NCI-H187 treated with DMSO at 0.1 percent for 48 hours (cell line): ENCODE results near the gene DUOX2.
"Not testable (repeated sequence)": the region's sequence is repeated elsewhere in the genome, so short reads cannot be mapped to it uniquely, and the experiment has no call there.

Experiments used
- DNase-seq: peaks from one replicate; lab custom pipeline; 2025; lab: John Stamatoyannopoulos, UW

The DUOX2 gene

DNA sequence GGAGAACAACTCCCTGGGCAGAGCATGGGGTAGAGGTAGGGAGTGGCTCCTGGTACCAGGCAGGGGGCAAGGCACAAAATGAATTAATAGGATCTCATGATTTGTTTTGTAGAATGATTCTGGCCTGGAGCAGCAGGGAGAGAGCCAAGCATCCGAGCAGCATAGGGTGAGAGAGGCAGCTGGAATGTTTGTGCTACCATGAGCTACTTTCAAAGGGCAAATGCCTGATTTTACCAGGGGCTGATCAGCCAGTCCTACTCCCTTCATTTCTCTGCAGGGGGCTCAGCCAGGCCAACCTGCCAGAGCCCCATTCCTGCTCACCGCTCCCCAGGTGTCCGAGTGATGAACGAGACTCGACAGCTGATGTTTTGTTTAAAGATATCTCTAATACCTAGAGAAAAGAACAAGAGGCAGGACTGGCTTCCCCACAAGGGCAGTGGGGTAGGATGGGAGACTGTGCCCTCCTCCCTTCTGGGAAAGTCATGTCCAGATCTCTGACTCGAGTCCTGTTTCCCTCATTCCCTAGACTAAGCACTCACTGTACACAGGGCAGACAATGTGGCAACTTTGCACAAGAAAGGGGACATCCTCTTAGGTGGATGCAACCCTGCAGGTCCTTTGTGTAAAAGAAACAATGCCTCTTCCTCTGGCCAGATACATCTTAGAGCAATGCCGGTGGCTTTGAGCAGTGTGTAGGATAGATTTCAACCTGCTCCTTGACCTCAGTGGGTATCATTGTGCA is 12.9 kb downstream of the DUOX2 start:
- DNase-seq = no peak

DNA sequence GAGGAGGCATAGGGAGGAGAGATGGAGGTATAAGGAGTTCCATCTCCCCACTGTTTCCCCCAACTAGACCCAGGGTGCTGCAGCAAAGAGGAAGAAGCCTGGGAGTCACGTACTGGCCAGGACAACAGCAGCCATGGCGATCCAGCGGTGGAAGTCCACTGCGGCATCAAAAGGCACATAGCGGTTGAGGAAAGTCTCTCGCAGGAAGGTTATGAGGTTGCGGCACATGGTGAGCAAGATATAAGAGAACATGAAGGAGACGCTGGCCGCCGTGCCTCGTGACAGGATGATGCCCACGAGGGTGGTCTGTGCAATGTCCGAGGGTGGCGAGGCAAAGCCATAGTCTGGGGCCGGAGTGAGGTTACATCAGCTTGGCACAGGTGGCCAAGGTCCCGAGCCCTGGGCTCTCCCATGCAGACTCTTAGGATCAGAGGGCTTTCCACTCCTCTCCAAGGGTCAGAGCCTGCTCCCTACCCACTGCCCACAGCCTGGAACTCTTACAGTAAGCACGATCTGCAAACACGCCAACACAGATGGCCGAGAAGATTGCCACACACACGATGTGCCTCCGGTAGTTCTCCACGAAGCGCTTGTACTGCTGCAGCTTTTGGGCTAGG is 14.3 kb downstream of the DUOX2 start:
- no peak for DNase-seq

DNA sequence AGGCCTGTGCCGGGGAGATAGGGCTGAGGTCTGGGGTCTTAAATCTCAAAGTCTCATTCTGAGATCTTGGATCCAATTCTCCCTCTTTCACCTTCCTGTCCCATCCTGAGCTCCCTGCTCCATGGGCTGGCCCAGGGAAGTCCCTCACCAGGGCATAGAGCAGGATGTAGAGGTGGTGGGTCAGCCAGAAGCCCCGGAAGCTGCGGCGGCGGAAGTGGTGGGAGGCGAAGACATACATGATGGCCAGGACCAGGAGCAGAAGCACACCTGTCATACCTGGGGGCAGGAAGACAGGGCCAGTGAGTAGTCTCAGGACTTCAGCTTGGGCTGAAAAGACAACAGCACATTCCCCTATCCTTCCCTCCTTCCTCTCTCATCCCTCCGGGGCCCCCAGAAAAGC is 16.5 kb downstream of the DUOX2 start:
- DNase-seq = no peak

DNA sequence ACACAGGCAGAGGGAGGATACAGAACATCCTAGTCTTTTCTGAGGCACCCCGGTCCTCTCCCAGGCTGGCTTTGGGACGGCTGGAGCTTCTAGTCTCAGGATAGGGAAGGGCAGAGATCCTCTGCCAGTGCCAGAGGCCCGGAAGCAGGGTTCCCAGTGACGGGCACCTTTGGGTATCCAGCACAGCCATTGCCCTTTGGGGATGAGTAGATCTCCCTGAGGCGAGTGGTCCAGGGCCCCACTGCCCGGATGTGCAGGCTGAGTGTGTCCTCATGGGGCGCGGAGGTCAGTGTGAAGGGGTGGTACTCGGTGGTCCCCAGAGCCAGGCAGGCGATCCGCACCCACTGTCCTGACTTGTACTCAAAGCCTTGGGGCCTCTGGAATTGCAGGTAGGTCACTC is 18.3 kb downstream of the DUOX2 start:
- DNase-seq = no peak

DNA sequence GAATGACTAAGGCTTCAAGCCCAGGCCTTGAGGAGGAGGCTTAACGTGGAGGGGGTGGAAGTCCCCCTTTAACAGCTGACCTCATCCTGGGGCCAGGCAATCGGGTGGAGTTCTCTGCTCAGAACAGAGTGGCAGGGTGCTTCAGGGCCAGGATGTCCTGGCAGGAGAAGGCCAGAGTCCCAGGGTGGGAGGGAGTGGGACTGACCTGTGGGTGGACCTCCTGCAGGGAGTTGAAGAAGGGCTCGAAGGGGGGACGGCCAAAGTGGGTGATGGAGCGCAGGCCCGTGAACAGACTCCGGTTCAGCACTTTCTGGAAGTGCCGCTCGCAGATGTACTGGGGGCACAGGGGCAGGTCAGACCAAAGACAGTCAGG is 19.6 kb downstream of the DUOX2 start:
- DNase-seq = no peak

DNA sequence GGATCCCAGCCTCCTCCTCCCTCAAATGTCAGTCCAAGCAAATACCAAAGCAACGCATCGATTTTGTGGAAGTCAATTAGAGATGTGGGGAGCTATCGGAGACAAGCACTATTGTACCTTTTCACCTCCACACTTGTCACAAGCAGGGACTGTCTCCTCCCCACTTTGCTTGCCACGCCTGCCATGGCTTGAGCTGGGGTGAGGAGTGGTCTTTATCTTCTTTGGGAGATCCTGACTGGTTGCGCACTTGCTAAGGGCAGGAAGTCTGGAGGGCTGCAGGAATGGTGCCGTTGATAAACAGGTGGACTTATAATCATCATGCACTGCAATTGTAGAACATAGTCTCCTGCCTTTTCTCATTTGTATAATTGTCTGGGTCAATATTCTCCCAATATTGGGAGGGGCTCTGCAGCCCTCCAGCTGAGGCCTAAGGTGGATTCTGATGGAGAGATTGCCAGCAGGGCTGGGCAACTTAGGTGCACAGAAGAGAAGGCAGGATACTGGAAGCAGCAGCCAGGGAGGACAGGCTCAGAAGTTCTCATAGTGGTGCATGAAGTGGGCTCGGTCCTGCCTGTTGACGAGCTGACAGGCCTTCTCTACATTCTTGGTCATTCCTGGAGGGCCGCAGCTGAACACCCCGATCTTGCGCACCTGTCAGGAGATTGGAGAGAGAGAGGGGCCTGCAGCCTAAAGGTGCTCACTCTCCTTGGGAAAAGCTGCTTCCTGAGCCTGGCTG is 20.2 kb downstream of the DUOX2 start:
- DNase-seq = no peak

DNA sequence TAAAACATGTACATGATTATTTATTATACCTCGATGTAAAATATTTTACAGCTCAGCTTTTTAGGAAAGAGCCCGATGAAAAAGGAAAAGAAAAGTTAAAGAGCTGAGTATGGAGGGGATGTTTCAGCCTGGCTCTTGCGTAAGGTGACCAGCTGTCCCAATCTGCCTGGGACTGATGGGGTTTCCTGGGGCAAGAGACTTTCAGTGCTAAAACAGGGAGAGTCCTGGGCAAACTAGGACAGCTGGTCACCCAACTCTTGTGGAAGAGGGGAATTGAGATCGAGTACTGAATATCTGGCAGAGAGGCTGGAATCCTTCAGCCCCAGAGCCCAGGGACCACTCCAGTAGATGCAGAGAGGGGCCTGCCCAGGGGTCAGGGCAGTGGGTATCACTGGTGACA is 21.0 kb downstream of the DUOX2 start:
- no peak for DNase-seq

DNA sequence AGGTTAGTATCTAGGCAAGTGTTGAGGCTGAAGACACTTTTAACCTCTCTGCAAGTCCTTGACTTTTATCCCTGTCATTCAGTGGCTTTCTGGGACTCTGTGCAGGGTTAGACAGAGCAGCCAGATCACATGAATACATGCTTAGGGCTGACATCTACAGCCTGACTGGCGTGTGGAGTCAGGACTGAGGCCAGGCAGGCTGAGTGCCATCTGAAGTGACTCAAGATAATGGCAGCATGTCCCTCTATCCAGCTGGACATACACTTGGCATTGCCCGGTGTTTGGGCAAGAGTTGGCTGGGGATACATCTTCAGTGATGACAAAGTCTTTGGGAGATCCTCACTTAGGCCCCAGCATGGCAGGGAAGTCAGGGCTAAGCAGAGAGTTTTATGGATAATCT is 22.4 kb downstream of the DUOX2 start:
- DNase-seq = no peak

DNA sequence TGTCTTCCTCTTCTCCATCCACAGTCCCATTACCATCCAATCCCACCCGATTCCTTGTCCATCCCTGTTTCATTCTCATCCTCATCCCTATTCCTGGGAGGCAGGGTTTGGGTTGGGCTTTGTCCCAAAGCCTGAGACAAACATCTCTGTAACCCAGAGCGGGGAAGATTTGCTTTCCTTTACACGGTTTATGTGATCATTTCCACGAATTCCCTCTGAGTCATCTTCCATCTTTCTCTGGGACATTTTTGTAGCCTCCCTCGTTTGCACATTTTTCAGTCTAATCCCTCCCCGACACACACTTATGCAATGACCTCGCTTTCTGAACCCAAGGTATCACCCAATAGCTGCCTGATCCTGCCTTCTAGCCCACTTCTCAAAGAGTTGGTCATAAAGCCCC is 22.8 kb downstream of the DUOX2 start:
- no peak for DNase-seq

DNA sequence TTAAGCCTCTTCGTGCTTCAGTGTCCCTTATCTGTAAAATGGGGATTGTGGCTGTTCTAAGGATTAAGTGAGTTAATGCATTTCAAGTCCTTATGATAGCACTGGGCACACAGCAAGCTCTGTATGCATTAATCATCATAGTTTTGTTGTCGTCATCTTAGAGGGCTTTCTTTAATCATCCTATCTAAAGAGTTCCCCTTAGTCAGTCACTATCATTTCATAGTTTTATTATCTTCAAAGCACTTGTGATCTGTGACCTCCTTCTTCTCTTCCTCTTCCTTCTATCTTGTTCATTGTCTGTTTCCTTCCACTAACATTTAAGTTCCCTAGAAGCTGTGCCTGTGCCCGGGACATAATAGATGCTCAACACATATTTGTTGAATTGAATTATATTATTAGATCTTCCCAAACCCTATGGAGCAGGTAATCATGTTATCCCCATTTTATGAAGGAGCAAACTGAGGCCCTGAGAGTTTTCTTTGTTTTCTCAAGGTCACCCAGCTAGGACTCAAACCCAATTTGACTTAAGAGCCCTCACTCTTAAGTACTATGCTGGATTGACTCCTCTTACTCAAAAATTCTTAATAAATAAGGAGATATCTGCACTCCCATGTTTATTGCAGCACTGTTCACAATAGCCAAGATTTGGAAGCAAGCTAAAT is 24.1 kb downstream of the DUOX2 start:
- DNase-seq = no peak

DNA sequence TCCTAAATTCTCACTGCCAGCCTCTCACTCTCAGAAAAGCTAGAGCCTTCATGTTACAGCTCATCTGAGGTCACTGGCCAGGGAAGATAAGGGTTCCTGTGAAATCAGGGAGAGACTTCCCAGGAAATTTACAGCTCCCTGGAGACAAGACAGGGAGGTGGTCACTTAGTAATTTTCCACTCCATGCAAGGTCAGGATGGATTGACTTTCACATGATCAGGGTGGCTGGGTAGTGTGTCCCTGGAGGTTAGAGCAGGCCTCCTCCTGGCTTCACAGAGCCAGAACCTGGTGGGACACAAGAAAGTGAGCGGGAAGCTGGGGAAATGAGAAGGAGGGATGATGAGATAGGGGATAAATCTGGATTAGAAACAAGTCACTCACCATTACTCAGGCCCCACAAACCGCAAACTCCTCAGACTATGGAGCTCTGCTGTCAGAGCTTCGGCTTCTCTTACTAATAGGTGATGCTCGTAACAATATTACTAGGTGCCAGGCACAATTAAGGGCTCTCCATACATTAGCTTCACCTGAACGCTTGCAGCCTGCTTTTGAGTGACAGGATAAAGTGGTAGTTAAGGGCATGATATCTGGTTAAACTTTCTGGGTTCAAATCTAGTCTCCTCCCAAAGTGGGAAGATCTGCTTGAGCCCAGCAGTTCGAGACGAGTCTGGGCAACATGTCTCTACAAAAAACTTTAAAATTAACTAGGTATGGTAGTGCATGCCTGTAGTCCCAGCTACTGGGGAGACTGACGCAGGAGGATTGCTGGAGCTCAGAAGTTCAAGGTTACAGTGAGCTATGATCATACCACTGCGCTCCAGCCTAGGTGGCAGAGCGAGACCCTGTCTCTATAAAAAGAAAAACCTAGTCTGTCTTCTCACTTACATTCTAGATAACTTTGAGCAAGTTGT is 24.9 kb downstream of the DUOX2 start:
- DNase-seq = no peak

DNA sequence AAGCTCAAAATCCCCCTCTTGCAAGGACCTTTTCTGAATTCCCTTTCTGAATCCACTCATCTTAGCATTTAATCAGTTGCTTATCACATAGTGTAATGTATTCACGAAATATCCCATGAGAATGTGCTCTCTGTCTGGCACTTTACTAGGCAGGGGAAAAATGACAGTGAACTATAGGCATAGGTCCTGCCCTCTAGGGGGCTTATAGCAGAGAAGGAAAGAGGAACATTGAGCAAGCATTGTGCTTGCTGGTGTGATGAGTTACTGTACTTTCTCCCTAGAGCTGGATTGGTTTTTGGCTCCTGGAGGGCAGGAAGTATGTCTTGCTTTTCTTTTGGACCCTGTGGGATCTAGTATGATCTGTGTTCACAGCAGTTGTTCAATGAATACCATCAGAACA is 26.5 kb downstream of the DUOX2 start:
- no peak for DNase-seq

DNA sequence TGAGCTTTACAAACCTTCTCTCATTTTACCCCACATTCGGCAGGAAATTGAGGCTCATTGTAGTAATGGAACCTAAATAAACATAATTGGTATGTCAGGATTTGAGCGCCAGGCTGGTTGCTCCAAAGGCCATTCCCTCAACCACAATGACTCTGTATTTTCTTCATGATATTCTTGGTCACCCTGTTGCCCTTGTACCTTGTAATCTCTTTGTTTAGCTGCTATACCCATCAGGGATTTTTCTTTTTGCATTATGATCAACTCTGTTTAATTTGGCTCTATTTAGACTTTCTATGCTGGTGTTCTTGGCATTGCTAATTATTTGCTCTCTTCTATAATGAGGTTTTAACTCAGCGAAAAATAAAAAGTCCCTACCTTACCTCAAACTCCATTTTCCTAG is 29.8 kb downstream of the DUOX2 start:
- no peak for DNase-seq

DNA sequence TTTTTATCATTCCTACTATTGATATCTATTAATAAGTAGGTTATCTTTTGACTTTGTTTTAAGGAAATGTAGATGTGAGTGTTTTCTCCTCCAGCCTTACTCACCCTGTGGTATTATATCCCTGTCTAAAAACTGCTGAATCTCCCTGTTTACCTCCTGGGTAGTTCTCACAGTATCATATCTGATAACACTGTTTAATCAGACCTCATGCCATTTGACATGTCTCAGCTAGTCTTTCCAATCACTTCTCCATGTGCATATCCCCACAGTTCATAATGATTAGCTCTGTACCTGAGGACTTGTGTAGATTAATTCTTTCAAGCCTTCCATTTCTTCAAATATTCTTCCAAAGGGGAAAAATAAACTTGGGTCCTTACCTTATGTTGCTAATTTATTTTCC is 30.7 kb downstream of the DUOX2 start:
- no peak for DNase-seq

DNA sequence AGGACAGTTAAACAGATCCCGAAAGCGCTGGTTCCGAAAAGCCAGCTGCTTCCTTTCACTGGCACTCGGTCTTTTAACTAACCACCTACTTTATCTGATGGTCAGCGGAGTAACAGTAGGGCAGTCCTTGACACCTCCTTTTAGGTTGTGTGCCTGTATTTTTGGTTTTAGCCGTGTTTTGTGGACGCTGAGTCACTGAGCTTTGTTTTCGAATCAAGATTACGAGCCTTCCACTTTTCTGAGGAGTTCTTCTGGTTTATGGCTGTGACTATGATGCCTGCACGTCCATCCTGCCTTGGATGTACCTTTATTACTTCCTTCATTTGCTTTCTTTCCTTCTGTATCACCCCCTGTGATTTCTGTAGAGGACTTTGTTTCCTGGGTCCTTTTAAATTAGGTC is 31.6 kb downstream of the DUOX2 start:
- DNase-seq = not testable (repeated sequence)

DNA sequence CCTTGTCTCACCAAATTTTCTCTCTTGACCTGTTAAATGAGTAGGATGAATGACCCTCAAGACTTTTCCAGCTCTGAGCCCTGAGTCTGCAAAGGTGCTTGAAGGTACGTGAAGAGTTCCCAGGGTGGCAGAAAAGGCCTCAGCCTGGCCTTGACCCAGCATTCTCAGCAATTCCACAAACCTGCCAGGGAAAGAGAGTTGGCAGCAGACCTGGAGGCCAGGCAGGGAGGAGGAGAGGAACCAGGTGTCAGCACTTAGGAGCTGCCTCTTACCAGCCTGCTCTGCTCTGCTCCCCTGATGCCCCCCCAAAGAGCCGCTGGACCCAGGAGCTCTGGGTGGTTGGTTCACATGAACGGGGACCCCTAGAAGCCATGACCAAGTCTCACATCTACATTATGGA is 33.4 kb downstream of the DUOX2 start:
- not testable (repeated sequence) for DNase-seq

DNA sequence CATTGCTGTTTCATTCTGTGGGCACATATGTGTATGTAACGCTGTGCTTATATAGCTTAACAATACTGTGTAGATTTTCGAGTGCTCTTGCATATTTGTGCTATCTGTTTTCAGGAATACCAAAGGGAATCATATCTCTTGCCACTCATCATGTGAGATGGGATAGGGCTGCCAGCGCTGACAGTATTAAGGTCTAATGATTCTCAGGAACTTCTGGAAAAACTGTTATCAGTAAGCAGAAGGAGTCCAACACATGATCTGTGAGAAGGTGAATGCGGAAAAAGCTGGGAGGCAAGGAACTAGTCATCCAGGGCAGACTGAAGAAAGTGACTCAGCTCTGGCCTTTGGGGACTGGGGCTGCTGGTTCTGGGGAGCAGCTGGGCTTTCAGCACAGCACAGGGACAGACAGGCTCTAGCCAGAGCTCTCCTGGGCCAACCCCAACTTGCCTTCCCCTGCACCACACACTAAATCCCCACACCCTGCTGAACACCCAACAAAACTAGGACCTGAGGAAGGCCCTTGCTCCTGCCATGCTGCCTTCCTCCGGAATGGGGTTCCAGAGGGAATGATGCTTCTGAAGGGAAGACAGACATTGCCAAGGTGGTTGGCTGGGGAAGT is 34.2 kb downstream of the DUOX2 start:
- DNase-seq = not testable (repeated sequence)

DNA sequence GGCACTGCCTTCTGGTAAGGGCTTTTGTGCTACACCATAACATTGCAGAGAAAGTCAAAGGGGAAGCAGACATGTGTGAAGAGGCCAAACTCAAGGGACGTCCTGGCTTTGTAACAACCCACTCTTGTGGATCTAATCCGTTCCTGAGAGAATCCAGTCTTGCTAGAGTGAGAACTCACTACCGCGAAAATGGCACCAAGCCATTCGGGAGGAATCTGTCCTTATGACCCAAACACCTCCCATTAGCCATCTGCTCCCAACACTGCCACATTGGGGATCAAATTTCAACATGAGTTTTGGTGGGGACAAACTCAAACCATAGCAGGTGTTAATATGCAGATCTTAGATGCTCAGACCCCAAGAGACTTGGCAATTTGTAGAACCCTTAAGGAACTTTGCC is 34.8 kb downstream of the DUOX2 start:
- not testable (repeated sequence) for DNase-seq

DNA sequence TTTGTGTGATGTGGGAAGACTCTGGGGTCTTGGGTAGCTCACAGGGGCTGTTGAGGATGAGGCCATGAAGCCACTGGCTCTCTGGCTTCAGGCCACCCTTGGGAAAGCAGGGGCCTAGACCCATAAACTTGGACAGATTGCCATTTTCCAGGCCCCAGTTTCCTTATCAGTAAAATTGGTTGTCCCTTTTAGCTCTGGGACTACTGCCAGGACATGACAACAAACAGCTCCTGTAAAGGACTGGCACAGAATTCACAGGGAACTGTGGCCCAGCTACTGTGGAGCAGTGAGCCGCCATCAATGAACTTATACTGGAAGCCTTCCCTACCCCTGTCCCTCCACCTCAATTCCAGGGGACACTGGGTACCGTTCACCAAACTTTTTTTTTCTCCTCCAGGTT is 36.6 kb downstream of the DUOX2 start:
- not testable (repeated sequence) for DNase-seq

DNA sequence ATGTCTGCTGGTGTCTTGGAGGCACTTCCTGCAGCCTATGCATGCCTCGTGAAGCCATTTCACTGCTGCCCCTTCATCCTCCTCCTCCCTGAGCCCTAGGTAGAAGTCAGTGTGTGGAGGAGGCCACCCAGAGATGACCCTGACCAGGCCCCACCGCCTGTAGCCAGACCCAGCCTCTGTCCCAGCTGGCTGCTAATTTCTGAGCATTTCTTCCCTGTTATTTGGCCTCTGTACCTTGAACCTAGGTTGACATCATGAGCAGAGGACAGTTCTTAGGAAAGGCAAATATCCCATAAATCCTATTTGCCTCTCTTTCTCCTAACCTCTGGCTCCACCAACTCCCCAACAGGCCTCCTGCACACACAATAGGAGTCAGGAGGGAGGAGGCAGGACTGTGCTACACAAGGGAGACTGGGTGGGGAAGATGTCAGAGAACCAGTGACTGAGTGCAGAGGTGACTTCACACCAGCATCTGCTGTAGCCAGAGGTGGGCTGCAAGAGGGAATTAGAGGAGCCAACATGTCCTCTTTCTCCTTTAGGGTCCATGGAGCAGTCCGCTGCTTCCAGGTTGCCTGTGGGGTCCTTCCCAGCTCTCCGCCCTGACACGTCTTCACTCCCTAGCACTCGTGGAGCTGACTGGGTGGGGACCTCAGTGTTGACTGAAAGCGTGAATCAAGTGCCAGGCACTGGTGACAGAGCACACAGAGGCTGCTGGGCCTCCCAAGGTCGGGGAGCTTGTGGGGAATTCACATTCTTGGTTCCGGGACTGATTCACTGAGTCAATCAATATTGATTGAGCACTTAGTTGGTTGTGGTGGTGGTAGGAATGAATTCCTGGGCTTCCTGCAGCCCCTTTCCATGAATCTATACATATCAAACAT is 38.3 kb downstream of the DUOX2 start:
- DNase-seq = not testable (repeated sequence)
